Astrocyte (in vitro differentiated cells and primary cell): ENCODE measurements around the gene AP5B1.

ENCODE experiments used
- CTCF ChIP-seq: IDR thresholded peaks from 2 replicates; pipeline ENCODE4 v1.5.1; 2011; ENCODE audit warnings: low read depth, mild to moderate bottlenecking, inconsistent platforms, low read length, moderate library complexity; ENCODE audit not compliant: insufficient read depth
- EZH2 ChIP-seq: IDR thresholded peaks from 2 replicates; pipeline ENCODE4 v1.6.1; 2012; ENCODE audit warnings: mild to moderate bottlenecking, low read length, inconsistent platforms; ENCODE audit not compliant: insufficient read depth

GRCh38 chr11:65790902-65791650, 10.3 kb upstream of the AP5B1 start:
- TF ChIP-seq CTCF (no peak), EZH2 (no peak)
